Activated B cell treated with CpG ODN at 0.5 μM for 24 hours (primary cell): Measurements from ENCODE around the gene CASTOR1. TPM values are rescaled to one million over a fixed set of nuclear protein-coding genes. Genes with fewer than 3 reads are reported as not detected.

Experiments
- ATAC-seq: fragments of 200-7000 bp; cut with Tn5 transposase; one replicate; pipeline ENCODE4 v1.10.0; 2021; ENCODE audit warnings: low read depth, mild to moderate bottlenecking, moderate library complexity
- CTCF ChIA-PET: fragments of 350-600 bp; sonication (Branson Sonifier 250); formaldehyde crosslinking; loops from one replicate; lab custom pipeline; 2021; ENCODE audit warnings: antibody characterized with exemption; lab: Charles Lee
- POLR2A ChIA-PET: fragments of 350-600 bp; sonication (Branson Sonifier 250); formaldehyde crosslinking; loops from one replicate; lab custom pipeline; 2021; ENCODE audit warnings: antibody characterized with exemption; lab: Charles Lee
- DNase-seq: peaks from one replicate; pipeline ENCODE4 v3.0.0; 2022
- H3K27ac Mint-ChIP-seq: one replicate; pipeline ENCODE4 v1.8.0; 2020; ENCODE audit warnings: mixed read lengths
- H3K27me3 Mint-ChIP-seq: one replicate; pipeline ENCODE4 v1.8.0; 2021; ENCODE audit warnings: mixed read lengths
- H3K36me3 Mint-ChIP-seq: one replicate; pipeline ENCODE4 v1.8.0; 2021; ENCODE audit warnings: low read depth, mixed read lengths
- H3K4me1 Mint-ChIP-seq: one replicate; pipeline ENCODE4 v1.8.0; 2021; ENCODE audit warnings: mixed read lengths
- H3K4me3 Mint-ChIP-seq: one replicate; pipeline ENCODE4 v1.8.0; 2020; ENCODE audit warnings: mild to moderate bottlenecking, mixed read lengths
- H3K9me3 Mint-ChIP-seq: one replicate; pipeline ENCODE4 v1.8.0; 2020; ENCODE audit warnings: mixed read lengths
- intact Hi-C: fragments of 100-400 bp; cut with micrococcal nuclease; formaldehyde crosslinking; loops from one replicate; pipeline ENCODE4 v1.15.1; 2024
- total RNA-seq: library from RNA; stranded (reverse); gene quantifications from 2 replicates; pipeline ENCODE4 v1.2.3, GENCODE V29; 2022
- TF ChIP-seq, protein P1 (sequence below): fragments of 200-600 bp; IDR thresholded peaks from one replicate; pipeline ENCODE4 v1.8.0; 2022; ENCODE audit warnings: antibody characterized with exemption, mild to moderate bottlenecking

Gene CASTOR1
- total RNA-seq, 1 donor from 2014 or later = 2.4 TPM

- CTCF ChIA-PET = interaction anchor here (1.2 to 7.8 kb wide), 4 partner anchors 13 to 182 kb away, joined by 3 to 275 read pairs (median 83); partner anchors contain the start of genes RNF215 and TBC1D10A
- H3K9me3 Mint-ChIP-seq = no peaks in the 10 kb centered on the region
- H3K27ac Mint-ChIP-seq = peak overlapping the region; percentile 82
- peaks cover 38% of the 10 kb centered on the region for H3K4me1 Mint-ChIP-seq
- H3K27me3 Mint-ChIP-seq = no peaks in the 10 kb centered on the region
- ATAC-seq (no peak), DNase-seq (no peak)
- POLR2A ChIA-PET = interaction anchor here (0.5 to 7.6 kb wide), 9 partner anchors 15 to 632 kb away, joined by 3 to 131 read pairs (median 5); partner anchors contain the start of genes CCDC157, MTFP1, SF3A1 and TBC1D10A
- intact Hi-C loops = loop anchor here (1.0 kb wide), 1 partner anchor 14 kb away; no protein-coding TSS in a partner anchor
- TF ChIP-seq, protein P1, sequence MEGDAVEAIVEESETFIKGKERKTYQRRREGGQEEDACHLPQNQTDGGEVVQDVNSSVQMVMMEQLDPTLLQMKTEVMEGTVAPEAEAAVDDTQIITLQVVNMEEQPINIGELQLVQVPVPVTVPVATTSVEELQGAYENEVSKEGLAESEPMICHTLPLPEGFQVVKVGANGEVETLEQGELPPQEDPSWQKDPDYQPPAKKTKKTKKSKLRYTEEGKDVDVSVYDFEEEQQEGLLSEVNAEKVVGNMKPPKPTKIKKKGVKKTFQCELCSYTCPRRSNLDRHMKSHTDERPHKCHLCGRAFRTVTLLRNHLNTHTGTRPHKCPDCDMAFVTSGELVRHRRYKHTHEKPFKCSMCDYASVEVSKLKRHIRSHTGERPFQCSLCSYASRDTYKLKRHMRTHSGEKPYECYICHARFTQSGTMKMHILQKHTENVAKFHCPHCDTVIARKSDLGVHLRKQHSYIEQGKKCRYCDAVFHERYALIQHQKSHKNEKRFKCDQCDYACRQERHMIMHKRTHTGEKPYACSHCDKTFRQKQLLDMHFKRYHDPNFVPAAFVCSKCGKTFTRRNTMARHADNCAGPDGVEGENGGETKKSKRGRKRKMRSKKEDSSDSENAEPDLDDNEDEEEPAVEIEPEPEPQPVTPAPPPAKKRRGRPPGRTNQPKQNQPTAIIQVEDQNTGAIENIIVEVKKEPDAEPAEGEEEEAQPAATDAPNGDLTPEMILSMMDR = no peak
- H3K4me3 Mint-ChIP-seq = peak overlapping the region; percentile 88
- peaks cover 27% of the 10 kb centered on the region for H3K36me3 Mint-ChIP-seq
Measured at GRCh38 chr22:30290342-30291057, 1.2 kb upstream of the CASTOR1 start.

DNA sequence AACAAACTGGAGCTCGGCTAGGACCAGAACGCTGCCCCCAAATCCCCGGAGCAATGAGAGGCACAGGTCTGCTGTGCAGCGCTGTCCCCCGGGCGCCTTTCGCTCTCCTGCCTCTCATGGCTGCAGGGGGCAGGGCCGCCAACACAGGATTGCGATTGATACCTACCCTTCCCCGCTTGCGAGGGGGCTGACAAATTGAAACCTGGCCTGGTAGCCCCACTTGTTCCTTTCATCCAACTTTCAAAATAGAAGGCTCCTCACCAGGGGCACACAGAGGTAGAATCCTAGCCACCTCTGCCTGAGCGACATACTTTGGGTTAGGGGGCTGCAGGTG, 642 bp upstream of the CASTOR1 start:
- no peaks in the 10 kb centered on the region for H3K27me3 Mint-ChIP-seq
- peak overlapping the region; percentile 82 for H3K27ac Mint-ChIP-seq
- CTCF ChIA-PET = interaction anchor here (1.2 to 7.8 kb wide), 5 partner anchors 14 to 182 kb away, joined by 3 to 275 read pairs (median 83); partner anchors contain the start of genes RNF215 and TBC1D10A
- peaks cover 38% of the 10 kb centered on the region for H3K4me1 Mint-ChIP-seq
- H3K4me3 Mint-ChIP-seq = peak overlapping the region; percentile 88
- peaks cover 24% of the 10 kb centered on the region for H3K36me3 Mint-ChIP-seq
- POLR2A ChIA-PET = interaction anchor here (0.5 to 7.6 kb wide), 12 partner anchors 9 to 632 kb away, joined by 3 to 131 read pairs (median 6); partner anchors contain the start of genes CCDC157, MTFP1, RNF215 and SF3A1
- intact Hi-C loops = loop anchor here (1.0 to 2.0 kb wide), 7 partner anchors 14 to 303 kb away; partner anchors contain the start of genes OSM and SF3A1
- ATAC-seq = peak; percentile 33
- DNase-seq = no peak
- TF ChIP-seq, protein P1 = no peak
- no peaks in the 10 kb centered on the region for H3K9me3 Mint-ChIP-seq

GRCh38 chr22:30288419-30289140, 725 bp downstream of the CASTOR1 start:
- ChIA-PET POLR2A (interaction anchor here (0.5 to 7.6 kb wide), 19 partner anchors 10 to 1602 kb away, joined by 3 to 131 read pairs (median 5); partner anchors contain the start of genes CCDC157, MTFP1, RNF215 and SF3A1), CTCF (interaction anchor here (0.8 to 7.8 kb wide), 35 partner anchors 8 to 196 kb away, joined by 3 to 275 read pairs (median 9); partner anchors contain the start of genes CCDC157, MTFP1, OSM and RNF215)
- DNase-seq = peak; percentile 25
- Mint-ChIP-seq H3K4me3 (peak overlapping the region; percentile 88), H3K9me3 (no peaks in the 10 kb centered on the region), H3K27ac (peak overlapping the region; percentile 76), H3K27me3 (no peaks in the 10 kb centered on the region), H3K36me3 (peaks cover 20% of the 10 kb centered on the region), H3K4me1 (peaks cover 38% of the 10 kb centered on the region)
- no peak for ATAC-seq
- intact Hi-C loops = loop anchor here (1.0 to 2.0 kb wide), 7 partner anchors 22 to 304 kb away; partner anchors contain the start of genes OSM and SF3A1
- TF ChIP-seq, protein P1 = no peak

DNA sequence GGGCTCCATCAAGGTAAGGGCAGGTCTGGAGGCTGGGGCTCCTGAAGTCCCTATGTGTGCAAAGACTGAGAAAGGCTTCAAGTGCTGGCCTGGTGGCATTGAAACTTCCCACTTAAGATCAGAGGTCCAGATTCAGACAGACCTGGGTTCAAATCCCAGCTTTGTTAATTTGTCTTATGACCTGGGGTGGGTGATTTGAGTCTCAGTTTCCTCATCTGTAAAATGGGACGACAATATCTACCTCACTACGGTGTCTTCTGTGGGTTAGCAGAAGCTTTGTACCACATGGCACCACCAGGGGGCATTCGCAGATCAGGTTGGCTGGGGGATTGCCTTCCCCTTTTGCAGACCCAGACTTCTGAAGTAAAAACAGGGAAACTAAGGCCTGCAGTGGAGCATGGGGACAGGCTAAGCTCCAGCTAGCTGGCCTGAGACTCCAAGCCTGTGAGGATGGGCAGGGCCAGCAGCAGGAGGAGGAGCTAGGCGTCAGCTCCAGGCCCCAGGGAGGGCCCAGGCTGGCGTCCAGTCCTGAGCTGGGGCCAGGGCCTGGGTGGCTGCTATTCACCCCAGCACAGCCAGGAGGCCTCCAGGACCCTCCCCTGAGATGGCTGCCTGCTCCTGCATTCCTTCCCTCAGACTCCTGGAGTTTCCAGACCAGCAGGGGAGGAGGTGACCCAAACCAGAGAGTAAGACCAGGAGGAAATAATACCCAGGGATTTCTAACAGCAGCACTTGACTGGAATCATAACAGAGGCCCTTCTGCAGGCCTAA, 1.5 kb downstream of the CASTOR1 start:
- peak overlapping the region; percentile 88 for H3K4me3 Mint-ChIP-seq
- peaks cover 38% of the 10 kb centered on the region for H3K4me1 Mint-ChIP-seq
- no peaks in the 10 kb centered on the region for H3K9me3 Mint-ChIP-seq
- peaks cover 12% of the 10 kb centered on the region for H3K36me3 Mint-ChIP-seq
- DNase-seq = peak; percentile 77
- TF ChIP-seq, protein P1 = peak; percentile 52
- peak; percentile 43 for ATAC-seq
- ChIA-PET POLR2A (interaction anchor here (0.5 to 7.6 kb wide), 14 partner anchors 18 to 1603 kb away, joined by 3 to 131 read pairs (median 6); partner anchors contain the start of genes CCDC157, OSM, RNF215 and SF3A1), CTCF (interaction anchor here (0.7 to 7.8 kb wide), 41 partner anchors 8 to 196 kb away, joined by 3 to 275 read pairs (median 8); partner anchors contain the start of genes CCDC157, MTFP1, OSM and RNF215)
- peak overlapping the region; percentile 76 for H3K27ac Mint-ChIP-seq
- no peaks in the 10 kb centered on the region for H3K27me3 Mint-ChIP-seq
- intact Hi-C loops = loop anchor here (1.0 to 2.0 kb wide), 7 partner anchors 25 to 305 kb away; partner anchors contain the start of gene RNF215
